HepG2 (cell line): Measurements from ENCODE around the gene ARHGEF12. TPM values are rescaled to one million over a fixed set of nuclear protein-coding genes. Genes with fewer than 3 reads are reported as not detected.

Experiments used
- CC2D1A ChIP-seq: sonication (generic); formaldehyde crosslinking; IDR thresholded peaks from 2 replicates; pipeline ENCODE4 v1.8.1; 2023; ENCODE audit warnings: mild to moderate bottlenecking, missing genetic modification reagents
- DNMT1 ChIP-seq: sonication (generic); formaldehyde crosslinking; IDR thresholded peaks from 2 replicates; pipeline ENCODE4 v1.5.1; 2020; ENCODE audit warnings: mild to moderate bottlenecking, missing genetic modification reagents
- IRF2 ChIP-seq: IDR thresholded peaks from 2 replicates; pipeline ENCODE4 v1.6.1; 2018; ENCODE audit warnings: missing genetic modification reagents, missing compliant biosample characterization
- NAIF1 ChIP-seq: sonication (generic); formaldehyde crosslinking; IDR thresholded peaks from 2 replicates; pipeline ENCODE4 v1.5.0; 2020; ENCODE audit warnings: mild to moderate bottlenecking, missing genetic modification reagents, borderline replicate concordance
- NFE2L2 ChIP-seq: fragments of 150-350 bp; IDR thresholded peaks from 2 replicates; pipeline ENCODE4 v1.6.1; 2014; ENCODE audit warnings: low read length
- NRL ChIP-seq: sonication (generic); formaldehyde crosslinking; IDR thresholded peaks from 2 replicates; pipeline ENCODE4 v1.5.0; 2020; ENCODE audit warnings: missing genetic modification reagents, mild to moderate bottlenecking, moderate library complexity, borderline replicate concordance
- U2AF2 ChIP-seq: fragments of 200-400 bp; formaldehyde crosslinking; IDR thresholded peaks from 2 replicates; pipeline ENCODE4 v1.6.1; 2017; ENCODE audit warnings: low read depth, mild to moderate bottlenecking, low read length
- YEATS2 ChIP-seq: sonication (generic); formaldehyde crosslinking; IDR thresholded peaks from 2 replicates; pipeline ENCODE4 v1.4.0; 2020; ENCODE audit warnings: missing genetic modification reagents, borderline replicate concordance
- ZNF230 ChIP-seq: sonication (generic); formaldehyde crosslinking; IDR thresholded peaks from 2 replicates; pipeline ENCODE4 v1.4.0; 2020; ENCODE audit warnings: mild to moderate bottlenecking, missing genetic modification reagents
- ZNF296 ChIP-seq: sonication (generic); formaldehyde crosslinking; conservative IDR thresholded peaks from 2 replicates; pipeline ENCODE4 v1.5.0; 2020; ENCODE audit warnings: mild to moderate bottlenecking, missing genetic modification reagents
- ZNF484 ChIP-seq: sonication (generic); formaldehyde crosslinking; IDR thresholded peaks from 2 replicates; pipeline ENCODE4 v1.5.1; 2020; ENCODE audit warnings: mild to moderate bottlenecking, low read depth, missing genetic modification reagents, borderline replicate concordance
- ZNF614 ChIP-seq: IDR thresholded peaks from 2 replicates; pipeline ENCODE4 v1.6.1; 2018; ENCODE audit warnings: missing biosample characterization, missing genetic modification reagents, inconsistent platforms, borderline replicate concordance
- polyA plus RNA-seq, 8 experiments: library from polyadenylated mRNA; depleted of rRNA in 3 of 8; stranded (reverse) in 7 of 8; unstranded in 1 of 8; fragments of >200 nt; fragmentation: Illumina TruSeq in 4 of 8; extraction: Trizol in 4 of 8; gene quantifications; 2 replicates each; pipeline versions ENCODE4 v1.2.1 to v1.2.3, GENCODE V29; 2011 to 2016; ENCODE audit warnings: low read depth in 4 of 8, missing spikeins in 1 of 8, mixed read lengths in 1 of 8; ENCODE audit not compliant: insufficient read depth in 1 of 8
- total RNA-seq, 5 experiments: library from RNA; depleted of rRNA; stranded (reverse); fragments of >200 nt; fragmentation: Illumina TruSeq; extraction: Trizol; gene quantifications; 2 replicates each; pipeline ENCODE4 v1.2.3, GENCODE V29; 2016; ENCODE audit warnings: low read depth in 1 of 5
- TF ChIP-seq, protein P1 (sequence below): sonication (generic); formaldehyde crosslinking; IDR thresholded peaks from 2 replicates; pipeline ENCODE4 v1.5.0; 2020; ENCODE audit warnings: mild to moderate bottlenecking, missing genetic modification reagents, moderate library complexity

Gene ARHGEF12
- total and polyA plus RNA-seq, 2 of the 13 experiments (the other 11 are each of a cell fraction or from before 2014, with no cell fraction given), result 17.9 to 54.4 TPM

DNA sequence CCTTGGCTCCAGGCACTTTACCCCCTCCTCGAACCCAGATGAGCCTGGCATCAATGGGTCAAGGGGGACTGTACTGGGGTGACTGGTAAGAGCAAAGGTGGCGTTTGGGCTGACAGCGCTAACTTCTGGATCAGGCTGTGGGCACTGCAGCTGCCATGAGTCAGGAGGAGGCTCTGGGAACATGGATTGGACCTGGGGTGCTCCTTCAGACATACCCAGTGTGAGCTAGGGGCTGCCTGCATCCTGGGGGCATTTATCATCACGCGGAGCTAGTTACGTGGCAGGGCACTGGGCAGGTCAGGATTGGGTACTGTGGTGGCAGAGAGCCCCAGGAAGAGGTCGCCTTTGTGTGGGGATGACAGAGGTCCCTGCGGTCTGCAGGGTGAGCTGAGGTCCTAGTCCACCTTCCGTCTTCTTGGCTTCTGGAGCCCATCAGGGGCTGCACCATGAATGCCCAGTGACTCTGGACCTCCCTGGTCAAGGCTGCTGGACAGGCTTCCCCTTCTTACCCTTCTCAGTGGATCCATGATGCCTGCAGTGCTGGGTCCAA lies 188.4 kb downstream of the ARHGEF12 start (continued):
- TF ChIP-seq ZNF296 (CRISPR knock-in tag) (no peak), IRF2 (CRISPR knock-in tag) (no peak), DNMT1 (CRISPR knock-in tag) (no peak), ZNF230 (no peak), NAIF1 (no peak), NRL (no peak), ZNF484 (CRISPR knock-in tag) (no peak), U2AF2 (no peak), ZNF614 (CRISPR knock-in tag) (no peak), NFE2L2 (no peak), CC2D1A (CRISPR knock-in tag) (no peak), YEATS2 (CRISPR knock-in tag) (no peak)
- TF ChIP-seq, protein P1, sequence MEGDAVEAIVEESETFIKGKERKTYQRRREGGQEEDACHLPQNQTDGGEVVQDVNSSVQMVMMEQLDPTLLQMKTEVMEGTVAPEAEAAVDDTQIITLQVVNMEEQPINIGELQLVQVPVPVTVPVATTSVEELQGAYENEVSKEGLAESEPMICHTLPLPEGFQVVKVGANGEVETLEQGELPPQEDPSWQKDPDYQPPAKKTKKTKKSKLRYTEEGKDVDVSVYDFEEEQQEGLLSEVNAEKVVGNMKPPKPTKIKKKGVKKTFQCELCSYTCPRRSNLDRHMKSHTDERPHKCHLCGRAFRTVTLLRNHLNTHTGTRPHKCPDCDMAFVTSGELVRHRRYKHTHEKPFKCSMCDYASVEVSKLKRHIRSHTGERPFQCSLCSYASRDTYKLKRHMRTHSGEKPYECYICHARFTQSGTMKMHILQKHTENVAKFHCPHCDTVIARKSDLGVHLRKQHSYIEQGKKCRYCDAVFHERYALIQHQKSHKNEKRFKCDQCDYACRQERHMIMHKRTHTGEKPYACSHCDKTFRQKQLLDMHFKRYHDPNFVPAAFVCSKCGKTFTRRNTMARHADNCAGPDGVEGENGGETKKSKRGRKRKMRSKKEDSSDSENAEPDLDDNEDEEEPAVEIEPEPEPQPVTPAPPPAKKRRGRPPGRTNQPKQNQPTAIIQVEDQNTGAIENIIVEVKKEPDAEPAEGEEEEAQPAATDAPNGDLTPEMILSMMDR (CRISPR knock-in tag), result no peak
